Activated CD8-positive, alpha-beta memory T cell treated with anti-CD3 and anti-CD28 coated beads, Interleukin-2, amount 50 U/mL, for 1 hour (primary cell): ENCODE results near the gene PYDC1.
"Not testable (repeated sequence)": the region's sequence is repeated elsewhere in the genome, so short reads cannot be mapped to it uniquely, and the experiment has no call there.

ENCODE experiments used
- DNase-seq: peaks from one replicate; pipeline ENCODE4 v3.0.0-alpha.2; 2020; ENCODE audit errors: extremely low read depth

The PYDC1 gene

GRCh38 chr16:31216422-31217135 is at the start of gene PYDC1:
PYDC1 (minus strand) TSS chr16:31217135; CDS start chr16:31217028, 107 bp downstream.
- no peak for DNase-seq

DNA sequence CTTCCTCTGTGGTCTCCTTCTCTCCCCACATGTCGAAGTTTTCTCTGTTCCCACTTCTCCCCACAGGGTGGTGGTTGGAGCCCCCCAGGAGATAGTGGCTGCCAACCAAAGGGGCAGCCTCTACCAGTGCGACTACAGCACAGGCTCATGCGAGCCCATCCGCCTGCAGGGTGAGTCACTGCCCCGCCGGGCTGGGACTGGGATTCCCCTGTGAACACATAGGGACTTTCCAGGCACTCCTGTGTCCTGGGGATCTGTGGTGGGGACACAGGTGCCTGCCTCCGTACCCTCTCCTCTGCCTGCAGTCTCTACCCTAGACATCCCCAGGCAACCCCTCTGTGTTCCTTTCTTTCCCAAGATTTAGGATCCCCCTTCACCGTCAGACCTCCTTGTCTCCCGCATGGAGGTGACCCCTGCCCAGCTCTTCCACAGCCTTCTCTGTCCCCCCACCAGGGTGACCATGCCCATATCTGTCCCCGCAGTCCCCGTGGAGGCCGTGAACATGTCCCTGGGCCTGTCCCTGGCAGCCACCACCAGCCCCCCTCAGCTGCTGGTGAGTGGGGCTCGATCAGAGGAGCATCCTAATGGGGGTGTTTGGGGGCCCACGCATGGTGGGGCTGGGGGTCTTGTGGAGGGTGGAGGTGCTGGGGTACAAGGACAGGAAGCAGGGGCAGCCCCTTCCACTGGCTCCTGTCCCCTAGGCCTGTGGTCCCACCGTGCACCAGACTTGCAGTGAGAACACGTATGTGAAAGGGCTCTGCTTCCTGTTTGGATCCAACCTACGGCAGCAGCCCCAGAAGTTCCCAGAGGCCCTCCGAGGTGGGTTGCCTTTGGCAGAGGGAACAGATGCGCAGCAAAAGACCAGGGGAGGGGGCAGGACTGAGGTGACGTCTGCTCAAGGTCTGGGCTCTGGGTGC is 48.7 kb upstream of the PYDC1 start:
- no peak for DNase-seq

DNA sequence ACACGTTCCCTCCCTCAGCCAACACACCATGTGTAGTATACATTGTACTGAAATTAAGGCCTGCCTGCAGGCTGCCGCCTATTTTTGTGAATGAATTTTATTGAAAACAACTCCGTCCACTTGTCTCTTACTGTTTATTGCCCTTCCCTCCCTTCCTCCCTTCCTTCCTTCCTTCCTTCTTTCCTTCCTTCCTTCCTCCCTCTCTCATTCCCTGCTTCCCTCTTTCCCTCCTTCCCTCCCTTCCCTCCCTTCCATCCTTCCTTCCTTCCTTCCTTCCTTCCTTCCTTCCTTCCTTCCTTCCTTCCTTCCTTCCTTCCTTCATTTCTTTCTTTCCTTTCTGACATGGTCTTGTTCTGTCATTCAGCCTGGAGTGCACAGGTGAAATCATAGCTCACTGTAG is 45.1 kb upstream of the PYDC1 start:
- no peak for DNase-seq

DNA sequence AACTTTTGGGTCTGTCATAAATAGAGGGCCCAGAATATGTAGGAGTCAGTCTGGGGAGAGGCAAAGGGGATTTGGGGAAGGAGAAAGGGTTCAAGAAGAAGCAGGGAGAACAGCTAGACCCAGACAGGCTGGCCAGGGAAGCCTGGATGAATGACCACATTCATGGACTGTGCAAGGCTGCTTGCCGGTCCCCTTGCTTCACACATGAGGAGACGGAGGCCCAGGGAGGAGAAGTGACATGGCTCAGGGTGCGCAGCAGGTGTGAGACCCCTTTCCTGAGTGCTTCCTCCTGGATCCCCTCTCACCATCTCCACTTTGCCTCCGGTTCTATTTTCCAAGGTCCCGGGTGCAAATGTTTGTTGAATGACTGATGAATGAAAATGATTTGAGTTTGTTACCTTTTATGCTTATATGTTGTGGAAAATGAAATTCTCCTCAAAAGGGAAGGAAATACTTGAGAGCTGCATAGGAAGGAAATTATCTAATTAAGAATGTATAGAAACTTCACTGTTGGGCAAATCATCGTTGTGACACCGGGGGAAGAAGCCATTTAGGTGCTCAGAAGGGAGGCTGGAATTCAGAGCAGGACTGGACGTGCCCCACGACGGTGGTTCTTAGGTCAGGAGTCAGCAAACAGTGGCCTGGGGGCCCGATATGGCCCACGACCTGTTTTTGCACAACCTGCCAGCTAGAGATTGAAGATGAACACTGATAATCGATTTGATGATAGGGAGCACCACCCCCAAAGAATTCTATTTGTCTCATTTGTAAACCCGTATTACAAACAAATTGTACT is 43.4 kb upstream of the PYDC1 start:
- no peak for DNase-seq

- DNase-seq = no peak
Measured at GRCh38 chr16:31258366-31258765, 41.4 kb upstream of the PYDC1 start.

DNA sequence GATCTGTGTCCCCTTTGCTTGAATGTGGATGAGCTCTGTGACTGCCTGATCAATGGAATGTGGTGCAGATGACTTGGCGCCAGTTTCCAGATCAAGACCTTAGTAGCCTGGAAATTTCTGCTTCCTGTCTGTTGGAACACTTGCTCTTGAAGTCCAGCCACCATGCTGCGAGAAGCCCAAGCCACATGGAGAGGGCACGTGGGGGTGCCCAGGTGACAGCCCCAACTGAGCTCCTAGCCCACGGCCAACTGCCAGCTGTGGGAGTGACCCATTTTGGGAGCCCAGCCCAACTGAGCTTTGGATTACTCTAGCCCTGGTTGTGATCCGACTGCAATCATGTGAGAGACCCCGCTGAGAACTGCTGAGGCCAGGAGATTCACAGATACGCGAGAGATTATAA is 39.5 kb upstream of the PYDC1 start:
- no peak for DNase-seq

DNA sequence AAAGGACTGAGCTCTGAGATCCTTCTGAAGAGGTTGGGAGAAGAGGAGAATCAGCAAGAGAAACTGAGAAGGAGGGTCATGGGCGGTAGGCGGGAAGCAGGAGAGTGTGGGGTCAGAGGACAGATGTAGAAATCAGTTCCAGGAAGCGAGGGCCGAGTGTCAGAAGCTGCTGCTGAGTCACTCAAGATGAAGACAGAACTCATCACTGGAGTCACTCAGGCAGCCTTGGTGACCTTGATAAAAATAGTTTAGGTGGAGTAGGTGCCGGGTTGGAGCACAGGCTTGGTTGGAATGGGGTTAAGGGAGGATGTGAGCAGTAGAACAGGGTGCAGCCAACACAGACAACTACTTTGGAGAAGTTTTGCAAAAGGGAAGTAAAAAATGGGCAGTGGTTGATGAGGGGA is 36.7 kb upstream of the PYDC1 start:
- no peak for DNase-seq

DNA sequence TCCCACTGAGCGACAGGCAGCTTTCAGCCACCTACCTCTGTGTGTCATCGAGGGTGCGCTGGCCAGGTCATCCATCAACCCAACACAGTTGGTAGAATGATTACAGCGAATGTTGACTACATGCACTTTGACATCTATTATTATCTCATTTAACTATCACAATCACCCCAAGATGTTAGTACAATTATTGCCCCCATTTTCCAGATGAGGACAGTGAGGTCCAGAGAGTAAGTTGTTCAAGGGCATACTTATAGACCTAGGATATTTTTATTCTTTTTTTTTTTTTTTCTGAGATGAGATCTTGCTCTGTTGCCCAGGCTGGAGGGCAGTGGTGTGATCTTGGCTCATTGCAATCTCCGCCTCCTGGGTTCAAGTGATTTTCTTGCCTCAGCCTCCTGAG is 34.5 kb upstream of the PYDC1 start:
- no peak for DNase-seq

DNA sequence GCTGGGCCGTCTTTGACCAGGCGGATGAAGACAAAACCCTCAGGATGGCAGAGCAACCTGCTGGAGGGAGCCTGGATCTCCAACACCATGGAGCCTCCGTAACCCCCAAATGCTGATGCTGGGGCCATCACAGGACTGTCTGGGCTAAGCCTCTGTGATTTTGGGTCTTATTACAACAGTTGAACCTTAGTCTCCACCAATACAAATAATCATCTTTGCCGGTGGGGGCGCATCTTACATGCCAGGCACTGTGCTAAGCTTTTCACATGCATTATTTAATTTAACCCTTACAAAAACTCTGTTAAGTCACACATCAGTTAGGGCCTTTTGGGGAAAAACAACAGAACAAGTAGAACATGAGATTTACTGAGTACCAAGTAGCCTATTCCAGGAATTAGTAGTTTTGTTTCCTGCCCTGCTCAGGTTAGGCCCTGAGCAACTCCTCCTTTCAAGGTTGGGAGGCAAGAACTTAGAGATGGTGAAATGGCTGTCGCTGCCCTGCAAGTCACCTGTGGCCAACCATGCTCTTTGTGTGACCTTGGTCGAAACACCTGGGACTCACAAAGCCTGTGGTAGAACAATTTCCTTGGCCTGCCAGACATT is 33.9 kb upstream of the PYDC1 start:
- no peak for DNase-seq

DNA sequence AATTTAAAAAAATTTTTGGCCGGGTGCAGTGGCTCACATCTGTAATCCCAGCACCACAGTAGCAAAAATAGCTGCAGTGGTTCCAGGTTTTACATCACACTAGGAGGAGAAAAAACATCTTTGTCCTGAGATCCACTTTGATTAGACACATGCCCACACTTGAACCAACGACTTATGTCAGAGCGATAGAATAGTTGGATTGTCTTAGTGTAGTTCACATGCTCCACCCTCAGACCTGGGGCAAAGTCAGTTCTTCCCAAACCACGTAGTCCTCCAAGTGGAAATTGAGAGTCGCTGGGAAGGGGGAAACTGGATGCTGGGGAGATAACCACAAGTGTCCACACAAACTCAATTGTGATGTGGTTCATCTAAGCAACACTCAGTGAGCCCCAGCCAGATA is 31.4 kb upstream of the PYDC1 start:
- DNase-seq = no peak

DNA sequence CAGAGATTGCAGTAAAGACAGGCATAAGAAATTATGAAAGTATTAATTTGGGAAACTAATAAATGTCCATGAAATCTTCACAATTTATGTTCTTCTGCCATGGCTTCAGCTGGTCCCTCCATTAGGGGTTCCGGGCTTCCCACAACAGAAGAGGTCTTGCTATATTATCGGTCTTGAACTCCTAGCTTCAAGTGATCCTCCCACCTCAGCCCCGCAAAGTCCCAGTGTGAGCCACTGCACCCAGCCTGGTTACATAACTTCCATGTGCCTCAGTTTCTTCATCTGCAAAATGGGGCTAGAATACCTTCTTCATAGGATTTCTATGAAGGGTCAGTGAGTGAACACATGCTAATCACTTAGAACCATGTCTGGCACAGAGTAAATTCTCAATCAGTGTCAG is 29.4 kb upstream of the PYDC1 start:
- no peak for DNase-seq

- not testable (repeated sequence) for DNase-seq
Measured at GRCh38 chr16:31245598-31245997, 28.7 kb upstream of the PYDC1 start.

DNA sequence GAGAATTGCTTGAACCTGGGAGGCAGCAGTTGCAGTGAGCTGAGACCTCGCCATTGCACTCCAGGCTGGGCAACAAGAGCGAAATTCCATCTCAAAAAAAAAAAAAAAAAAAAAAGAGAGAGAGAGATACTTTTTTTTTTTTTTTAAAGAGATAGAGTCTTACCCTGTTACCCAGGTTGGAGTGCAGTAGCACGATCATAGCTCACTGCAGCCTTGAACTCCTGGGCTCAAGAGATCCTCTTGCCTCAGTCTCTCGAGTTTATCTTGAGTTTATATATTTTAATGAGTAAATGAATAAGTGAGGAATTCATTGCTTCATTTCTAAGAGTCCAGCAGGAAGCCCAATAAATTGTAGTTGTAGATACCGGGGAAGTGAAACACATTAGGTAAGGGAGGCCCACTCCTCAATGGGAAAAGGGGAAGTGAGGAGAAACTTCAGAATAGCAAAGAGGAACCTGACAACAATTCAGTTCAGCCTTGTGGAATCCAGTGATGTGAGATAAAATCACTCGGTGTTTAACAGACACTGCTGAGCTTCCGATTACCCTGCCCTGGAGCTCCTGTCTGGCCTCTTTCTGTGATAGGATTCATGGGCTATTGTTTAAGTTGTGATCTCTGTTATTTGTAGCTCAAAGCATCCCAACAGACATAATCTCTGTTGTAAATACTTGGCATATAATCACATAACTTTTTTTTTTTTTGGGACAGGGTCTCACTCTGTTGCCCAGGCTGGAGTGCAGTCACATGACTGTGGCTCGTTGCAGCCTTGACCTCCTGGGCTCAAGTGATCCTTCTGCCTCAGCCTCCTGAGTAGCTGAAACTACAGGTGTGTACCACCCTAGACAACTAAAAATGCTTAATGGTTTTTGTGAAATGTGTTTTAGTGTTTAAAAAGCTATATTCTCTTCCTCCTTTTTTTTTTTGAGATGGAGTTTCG is 27.1 kb upstream of the PYDC1 start:
- no peak for DNase-seq

GRCh38 chr16:31242206-31242605 is 25.3 kb upstream of the PYDC1 start:
- no peak for DNase-seq

- DNase-seq = no peak
Measured at GRCh38 chr16:31238041-31238440, 21.1 kb upstream of the PYDC1 start.

- no peak for DNase-seq
Measured at GRCh38 chr16:31229501-31229900, 12.6 kb upstream of the PYDC1 start.

- DNase-seq = no peak
Measured at GRCh38 chr16:31228206-31228605, 11.3 kb upstream of the PYDC1 start.

- DNase-seq = no peak
Measured at GRCh38 chr16:31225193-31225592, 8.3 kb upstream of the PYDC1 start.

DNA sequence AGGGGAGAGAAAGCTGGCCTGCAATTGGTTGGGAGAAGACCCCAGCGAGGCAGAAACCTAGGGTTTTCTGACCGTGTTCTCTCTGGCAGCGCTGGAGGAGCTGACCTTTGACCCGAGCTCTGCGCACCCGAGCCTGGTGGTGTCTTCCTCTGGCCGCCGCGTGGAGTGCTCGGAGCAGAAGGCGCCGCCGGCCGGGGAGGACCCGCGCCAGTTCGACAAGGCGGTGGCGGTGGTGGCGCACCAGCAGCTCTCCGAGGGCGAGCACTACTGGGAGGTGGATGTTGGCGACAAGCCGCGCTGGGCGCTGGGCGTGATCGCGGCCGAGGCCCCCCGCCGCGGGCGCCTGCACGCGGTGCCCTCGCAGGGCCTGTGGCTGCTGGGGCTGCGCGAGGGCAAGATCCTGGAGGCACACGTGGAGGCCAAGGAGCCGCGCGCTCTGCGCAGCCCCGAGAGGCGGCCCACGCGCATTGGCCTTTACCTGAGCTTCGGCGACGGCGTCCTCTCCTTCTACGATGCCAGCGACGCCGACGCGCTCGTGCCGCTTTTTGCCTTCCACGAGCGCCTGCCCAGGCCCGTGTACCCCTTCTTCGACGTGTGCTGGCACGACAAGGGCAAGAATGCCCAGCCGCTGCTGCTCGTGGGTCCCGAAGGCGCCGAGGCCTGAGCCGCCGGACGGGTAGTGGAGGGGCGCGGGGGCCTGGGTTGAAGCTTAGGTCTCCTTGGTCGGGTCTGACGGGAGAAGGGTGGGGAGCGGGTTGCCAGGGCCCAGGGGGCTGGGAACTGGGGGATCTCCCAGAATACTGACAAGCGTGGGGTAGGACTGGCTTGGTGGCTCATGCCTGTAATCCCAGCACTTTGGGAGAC is 7.4 kb upstream of the PYDC1 start:
- DNase-seq = no peak

DNA sequence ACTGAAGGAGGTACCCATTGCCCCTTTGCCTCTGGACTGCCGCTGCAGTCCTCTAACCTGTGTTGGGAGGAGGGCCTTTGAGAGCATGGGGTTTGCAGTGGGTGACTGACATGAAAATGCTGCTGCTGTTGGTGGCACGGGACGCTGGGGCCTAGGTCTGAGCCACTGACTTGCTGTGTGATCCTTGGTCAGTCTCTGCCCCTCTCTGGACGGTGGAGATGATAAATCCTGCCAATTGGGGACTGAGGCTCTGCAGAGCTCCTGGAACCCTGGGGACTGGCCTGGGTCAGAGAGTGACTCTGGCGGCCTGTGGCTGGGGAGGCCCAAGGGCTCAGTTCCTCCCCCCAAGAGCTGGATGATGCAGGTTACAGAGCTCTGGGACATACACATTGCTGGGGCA is 6.1 kb upstream of the PYDC1 start:
- DNase-seq = no peak
